A673 (cell line): ENCODE data around the gene TNFRSF25.

Experiments used
- EZH2 ChIP-seq: fragments of 200-600 bp; sonication (generic); IDR thresholded peaks from 2 replicates; pipeline ENCODE4 v1.6.1; 2017; ENCODE audit warnings: borderline replicate concordance, low read depth, mild to moderate bottlenecking, mixed read lengths, antibody characterized with exemption, low read length; ENCODE audit not compliant: poor library complexity, severe bottlenecking
- TF ChIP-seq, protein P1 (sequence below): fragments of 300-800, 200-600 bp; sonication (generic); conservative IDR thresholded peaks from 2 replicates; pipeline ENCODE4 v1.5.1; 2017; ENCODE audit warnings: low read depth, mild to moderate bottlenecking, antibody characterized with exemption, low read length, moderate library complexity, mixed read lengths

DNA sequence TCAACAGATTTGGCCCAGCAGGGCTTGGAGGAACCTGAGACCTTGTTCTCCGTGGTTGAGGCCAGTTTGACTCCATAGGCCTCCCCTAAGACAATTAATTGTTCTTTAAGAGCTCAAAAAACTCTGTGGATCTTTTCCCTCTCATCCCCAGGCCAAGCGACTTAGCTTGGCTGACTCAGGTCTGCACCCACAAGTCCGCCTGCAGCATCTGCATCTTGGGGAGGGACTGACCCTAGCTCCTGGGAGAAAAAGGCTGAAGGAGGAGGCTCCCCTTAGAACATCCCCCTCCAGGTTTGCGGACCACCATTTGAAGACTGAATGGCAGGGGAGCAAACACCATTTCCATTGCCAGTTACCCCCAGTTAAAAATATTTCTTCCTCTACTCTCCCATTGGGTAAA is 44.7 kb downstream of the TNFRSF25 start:
- TF ChIP-seq, protein P1, sequence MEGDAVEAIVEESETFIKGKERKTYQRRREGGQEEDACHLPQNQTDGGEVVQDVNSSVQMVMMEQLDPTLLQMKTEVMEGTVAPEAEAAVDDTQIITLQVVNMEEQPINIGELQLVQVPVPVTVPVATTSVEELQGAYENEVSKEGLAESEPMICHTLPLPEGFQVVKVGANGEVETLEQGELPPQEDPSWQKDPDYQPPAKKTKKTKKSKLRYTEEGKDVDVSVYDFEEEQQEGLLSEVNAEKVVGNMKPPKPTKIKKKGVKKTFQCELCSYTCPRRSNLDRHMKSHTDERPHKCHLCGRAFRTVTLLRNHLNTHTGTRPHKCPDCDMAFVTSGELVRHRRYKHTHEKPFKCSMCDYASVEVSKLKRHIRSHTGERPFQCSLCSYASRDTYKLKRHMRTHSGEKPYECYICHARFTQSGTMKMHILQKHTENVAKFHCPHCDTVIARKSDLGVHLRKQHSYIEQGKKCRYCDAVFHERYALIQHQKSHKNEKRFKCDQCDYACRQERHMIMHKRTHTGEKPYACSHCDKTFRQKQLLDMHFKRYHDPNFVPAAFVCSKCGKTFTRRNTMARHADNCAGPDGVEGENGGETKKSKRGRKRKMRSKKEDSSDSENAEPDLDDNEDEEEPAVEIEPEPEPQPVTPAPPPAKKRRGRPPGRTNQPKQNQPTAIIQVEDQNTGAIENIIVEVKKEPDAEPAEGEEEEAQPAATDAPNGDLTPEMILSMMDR: no peak
- TF ChIP-seq EZH2: no peak
